Muscle of leg (tissue), 11 donors: Measurements from ENCODE around the gene MTO1. TPM values are rescaled to one million over a fixed set of nuclear protein-coding genes. Genes with fewer than 3 reads are reported as not detected.
"Not testable (repeated sequence)": the region's sequence is repeated elsewhere in the genome, so short reads cannot be mapped to it uniquely, and the experiment has no call there.

Experiments used
- DNase-seq: peaks from one replicate; pipeline ENCODE4 v3.0.0; 2013
- H3K27ac ChIP-seq: one replicate; pipeline ENCODE4 v1.5.1; 2013; ENCODE audit warnings: mild to moderate bottlenecking, low read length, control low read depth
- H3K27me3 ChIP-seq: one replicate; pipeline ENCODE4 v1.6.1; 2013; ENCODE audit warnings: low read length; ENCODE audit not compliant: control insufficient read depth, insufficient read depth
- H3K36me3 ChIP-seq: one replicate; pipeline ENCODE4 v1.6.1; 2013; ENCODE audit warnings: low read length; ENCODE audit not compliant: control insufficient read depth, insufficient read depth
- H3K4me1 ChIP-seq: one replicate; pipeline ENCODE4 v1.6.1; 2013; ENCODE audit warnings: low read length; ENCODE audit not compliant: control insufficient read depth, insufficient read depth
- H3K4me3 ChIP-seq: one replicate; pipeline ENCODE4 v1.5.1; 2013; ENCODE audit warnings: low read length, control low read depth
- H3K9me3 ChIP-seq: replicated peaks from 2 replicates; pipeline ENCODE4 v1.6.1; 2013; ENCODE audit warnings: low read depth, low read length; ENCODE audit not compliant: control insufficient read depth
- WGBS: methylation state at CpG from one replicate; pipeline ENCODE4 v1.1.5; 2013; ENCODE audit warnings: missing lambda C conversion rate; ENCODE audit not compliant: insufficient coverage; 5-methylcytosine and 5-hydroxymethylcytosine counted together
- polyA plus RNA-seq, 8 donors: library from polyadenylated mRNA; unstranded; fragments of 120-200 nt; gene quantifications; one replicate each; pipeline versions ENCODE4 v1.2.1 to v1.2.3, GENCODE V29; 2013; ENCODE audit warnings: inconsistent platforms in 1 of 8, low replicate concordance in 1 of 8; ENCODE audit not compliant: insufficient read length in 8 of 8, insufficient read depth in 1 of 8
- total RNA-seq: library from RNA; stranded (reverse); fragments of 120-200 nt; gene quantifications from one replicate; pipeline ENCODE4 v1.2.4, GENCODE V29; 2013

The MTO1 gene
- total and polyA plus RNA-seq, 9 donors = 14.6 to 23.9 (median 18.0) TPM

- DNase-seq, H3K4me3 ChIP-seq, H3K27ac ChIP-seq, H3K36me3 ChIP-seq, H3K4me1 ChIP-seq, H3K9me3 ChIP-seq, H3K27me3 ChIP-seq: not testable (repeated sequence)
- WGBS = no CpG with 5 or more reads among the region's 4 CpGs
Observed at GRCh38 chr6:73551115-73551514, 89.6 kb downstream of the MTO1 start.

GRCh38 chr6:73555380-73555949 is 93.9 kb downstream of the MTO1 start:
- not testable (repeated sequence) for H3K27me3 ChIP-seq, H3K36me3 ChIP-seq, H3K4me3 ChIP-seq, H3K9me3 ChIP-seq, H3K27ac ChIP-seq, DNase-seq, H3K4me1 ChIP-seq
- WGBS = 80% methylated on average over 2 of the region's 11 CpGs

GRCh38 chr6:73556836-73557235 is 95.3 kb downstream of the MTO1 start:
- H3K9me3 ChIP-seq = no peaks in the 10 kb centered on the region
- no peaks in the 10 kb centered on the region for H3K36me3 ChIP-seq
- no peaks in the 10 kb centered on the region for H3K27me3 ChIP-seq
- no peak overlapping the region for H3K4me3 ChIP-seq
- WGBS = no CpG with 5 or more reads among the region's 1 CpG
- H3K4me1 ChIP-seq = peaks cover 2% of the 10 kb centered on the region
- peak overlapping the region; percentile 20 for H3K27ac ChIP-seq
- DNase-seq = peak; percentile 28

Other genes with a start within 250 kb of the MTO1 start
- 0.13 TPM for gene KHDC1L, start 236.2 kb upstream of the MTO1 start, total RNA-seq
- under 1 TPM in 5 of 8 donors, not detected in 3; 0.23 to 0.87 (median 0.43) TPM for gene KHDC1L, start 236.2 kb upstream of the MTO1 start, polyA plus RNA-seq
- 2.3 TPM for gene KHDC1, start 198.5 kb upstream of the MTO1 start, total RNA-seq
- 1 to 10 TPM; 2.9 to 7.0 (median 4.9) TPM for gene KHDC1, start 198.5 kb upstream of the MTO1 start, polyA plus RNA-seq
- not detected for gene DPPA5, start 107.5 kb upstream of the MTO1 start, total RNA-seq
- not detected for gene DPPA5, start 107.5 kb upstream of the MTO1 start, polyA plus RNA-seq
- gene KHDC3L, start 99.1 kb upstream of the MTO1 start, total RNA-seq = not detected
- gene KHDC3L, start 99.1 kb upstream of the MTO1 start, polyA plus RNA-seq = not detected
- gene OOEP, start 91.8 kb upstream of the MTO1 start, total RNA-seq = not detected
- gene OOEP, start 91.8 kb upstream of the MTO1 start, polyA plus RNA-seq = under 1 TPM in 1 of 8 donors, not detected in 7; 0.16 TPM
- 0.35 TPM for gene DDX43, start 66.9 kb upstream of the MTO1 start, total RNA-seq
- under 1 TPM; 0.23 to 0.81 (median 0.43) TPM for gene DDX43, start 66.9 kb upstream of the MTO1 start, polyA plus RNA-seq
- 5.2 TPM for gene CGAS, start 9.4 kb upstream of the MTO1 start, total RNA-seq
- 1 to 10 TPM; 4.3 to 6.4 (median 4.3) TPM for gene CGAS, start 9.4 kb upstream of the MTO1 start, polyA plus RNA-seq
- gene EEF1A1, start 59.3 kb downstream of the MTO1 start, total RNA-seq = 27,283 TPM
- over 10,000 TPM; 20,564 to 26,185 (median 22,549) TPM for gene EEF1A1, start 59.3 kb downstream of the MTO1 start, polyA plus RNA-seq
- gene SLC17A5, start 192.3 kb downstream of the MTO1 start, total RNA-seq = 21.9 TPM
- gene SLC17A5, start 192.3 kb downstream of the MTO1 start, polyA plus RNA-seq = 10 to 100 TPM; 13.5 to 24.8 (median 19.1) TPM
- gene CD109, start 234.5 kb downstream of the MTO1 start, total RNA-seq = 21.1 TPM
- gene CD109, start 234.5 kb downstream of the MTO1 start, polyA plus RNA-seq = 10 to 100 TPM in 6 of 8 donors, 1 to 10 TPM in 2; 9.6 to 23.6 (median 15.6) TPM